GM21825 (cell line): ENCODE measurements around the gene PCGF3.
A peak's percentile ranks its signal among the peaks of the same experiment; 100 is the strongest.
"Not testable (repeated sequence)": the region's sequence is repeated elsewhere in the genome, so short reads cannot be mapped to it uniquely, and the experiment has no call there.

ENCODE experiments used
- ATAC-seq: cut with Tn5 transposase; IDR thresholded peaks from one replicate; pipeline ENCODE4 v1.9.1; 2021; ENCODE audit warnings: mild to moderate bottlenecking, moderate library complexity; ENCODE audit not compliant: unreplicated experiment

The PCGF3 gene

GRCh38 chr4:780255-780654 lies 74.6 kb downstream of the PCGF3 start:
- not testable (repeated sequence) for ATAC-seq

- no peak for ATAC-seq
Measured at GRCh38 chr4:780716-781492, 75.3 kb downstream of the PCGF3 start.

GRCh38 chr4:781493-782216 lies 76.0 kb downstream of the PCGF3 start:
- peak; percentile 96 for ATAC-seq

- no peak for ATAC-seq
Measured at GRCh38 chr4:784401-785331, 79.0 kb downstream of the PCGF3 start.

GRCh38 chr4:785332-786073 lies 79.9 kb downstream of the PCGF3 start:
- no peak for ATAC-seq

GRCh38 chr4:786074-786741 lies 80.6 kb downstream of the PCGF3 start:
- no peak for ATAC-seq

- no peak for ATAC-seq
Measured at GRCh38 chr4:786861-787300, 81.2 kb downstream of the PCGF3 start.

GRCh38 chr4:787561-787981 lies 81.9 kb downstream of the PCGF3 start:
- no peak for ATAC-seq

GRCh38 chr4:788006-788635 lies 82.5 kb downstream of the PCGF3 start:
- ATAC-seq, result no peak

- ATAC-seq, result no peak
Measured at GRCh38 chr4:788636-789297, 83.1 kb downstream of the PCGF3 start.

- ATAC-seq, result no peak
Measured at GRCh38 chr4:789571-790465, 84.2 kb downstream of the PCGF3 start.

GRCh38 chr4:790466-790820 lies 84.8 kb downstream of the PCGF3 start:
- ATAC-seq, result no peak

- no peak for ATAC-seq
Measured at GRCh38 chr4:791252-791897, 85.7 kb downstream of the PCGF3 start.

- no peak for ATAC-seq
Measured at GRCh38 chr4:791898-792625, 86.4 kb downstream of the PCGF3 start.

- no peak for ATAC-seq
Measured at GRCh38 chr4:792626-793092, 87.0 kb downstream of the PCGF3 start.

GRCh38 chr4:793093-793861 lies 87.6 kb downstream of the PCGF3 start:
- no peak for ATAC-seq
